Activated CD4-positive, alpha-beta T cell treated with anti-CD3 and anti-CD28 coated beads, Interleukin-2, amount 50 U/mL, for 1 hour (primary cell): ENCODE results near the gene CDH1.

ENCODE experiments used
- DNase-seq: peaks from one replicate; pipeline ENCODE4 v3.0.0-alpha.2; 2020

CDH1 gene

DNA sequence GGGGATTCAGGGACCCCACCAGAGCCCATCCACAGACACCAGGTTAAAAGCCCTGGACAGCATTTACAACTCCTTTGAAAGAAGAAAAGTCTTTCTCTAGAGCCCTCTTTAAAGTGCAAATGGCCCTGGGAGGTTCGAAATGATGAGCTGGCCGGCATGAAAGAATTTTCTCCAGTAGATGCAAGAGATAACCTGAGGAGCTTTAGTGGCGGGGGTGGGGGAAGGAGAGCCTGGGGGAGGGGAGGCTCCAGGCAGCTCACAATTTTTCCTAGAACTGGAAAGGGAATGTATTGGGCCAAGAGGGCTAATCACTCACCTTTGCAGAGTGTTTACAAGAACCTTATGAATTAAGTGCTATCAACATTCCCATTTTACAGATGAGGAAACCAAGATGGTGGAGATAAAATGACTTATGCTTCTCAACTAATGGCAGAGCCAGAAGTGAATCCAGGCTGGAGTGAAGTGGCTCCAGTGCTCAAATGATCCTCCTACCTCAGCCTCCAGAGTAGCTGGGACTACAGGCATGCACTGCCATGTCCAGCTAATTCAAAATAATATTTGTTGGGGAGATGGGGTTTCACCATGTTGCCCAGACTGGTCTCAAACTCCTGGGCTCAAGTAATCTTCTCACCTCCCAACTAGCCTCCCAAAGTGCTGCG is 4.2 kb upstream of the CDH1 start:
- no peak for DNase-seq

DNA sequence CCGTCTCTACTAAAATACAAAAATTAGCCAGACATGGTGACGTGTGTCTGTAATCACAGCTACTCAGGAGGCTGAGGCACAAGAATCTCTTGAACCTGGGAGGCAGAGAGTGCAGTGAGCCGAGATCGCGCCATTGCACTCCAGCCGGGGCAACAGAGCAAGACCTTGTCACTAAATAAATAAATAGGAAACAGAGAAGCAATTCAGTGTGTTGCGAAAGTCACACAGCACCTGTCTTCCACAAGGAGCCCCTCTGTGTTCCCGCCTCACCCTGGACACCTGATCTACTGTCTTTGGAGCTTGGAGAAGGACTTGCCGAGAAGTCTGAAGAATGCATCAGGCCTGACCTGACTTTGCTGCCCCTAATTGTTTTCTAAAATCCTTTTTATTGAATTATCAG is 3.5 kb upstream of the CDH1 start:
- no peak for DNase-seq

DNA sequence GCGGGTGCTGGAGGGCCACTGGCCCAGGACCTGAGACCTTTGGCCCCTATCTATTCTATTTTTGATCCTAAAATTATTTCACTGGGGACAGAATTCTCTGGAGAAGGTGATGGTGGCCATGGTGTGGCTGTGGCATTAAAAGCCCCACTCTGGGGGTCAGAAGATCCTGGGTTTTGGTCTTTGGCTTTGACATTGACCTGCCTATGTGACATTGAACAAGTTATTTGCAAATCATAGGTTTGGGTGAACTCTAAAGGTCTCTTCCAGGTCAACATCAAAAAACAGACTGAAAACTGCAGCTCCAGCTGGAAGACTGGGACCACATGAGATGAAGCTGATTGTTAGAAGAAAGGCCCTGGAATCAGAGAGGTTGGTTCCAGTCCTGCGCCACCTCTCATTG is 2.3 kb upstream of the CDH1 start:
- no peak for DNase-seq

DNA sequence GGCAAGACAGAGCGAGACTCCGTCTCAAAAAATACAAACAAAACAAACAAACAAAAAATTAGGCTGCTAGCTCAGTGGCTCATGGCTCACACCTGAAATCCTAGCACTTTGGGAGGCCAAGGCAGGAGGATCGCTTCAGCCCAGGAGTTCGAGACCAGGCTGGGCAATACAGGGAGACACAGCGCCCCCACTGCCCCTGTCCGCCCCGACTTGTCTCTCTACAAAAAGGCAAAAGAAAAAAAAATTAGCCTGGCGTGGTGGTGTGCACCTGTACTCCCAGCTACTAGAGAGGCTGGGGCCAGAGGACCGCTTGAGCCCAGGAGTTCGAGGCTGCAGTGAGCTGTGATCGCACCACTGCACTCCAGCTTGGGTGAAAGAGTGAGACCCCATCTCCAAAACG is 531 bp upstream of the CDH1 start:
- DNase-seq = no peak

DNA sequence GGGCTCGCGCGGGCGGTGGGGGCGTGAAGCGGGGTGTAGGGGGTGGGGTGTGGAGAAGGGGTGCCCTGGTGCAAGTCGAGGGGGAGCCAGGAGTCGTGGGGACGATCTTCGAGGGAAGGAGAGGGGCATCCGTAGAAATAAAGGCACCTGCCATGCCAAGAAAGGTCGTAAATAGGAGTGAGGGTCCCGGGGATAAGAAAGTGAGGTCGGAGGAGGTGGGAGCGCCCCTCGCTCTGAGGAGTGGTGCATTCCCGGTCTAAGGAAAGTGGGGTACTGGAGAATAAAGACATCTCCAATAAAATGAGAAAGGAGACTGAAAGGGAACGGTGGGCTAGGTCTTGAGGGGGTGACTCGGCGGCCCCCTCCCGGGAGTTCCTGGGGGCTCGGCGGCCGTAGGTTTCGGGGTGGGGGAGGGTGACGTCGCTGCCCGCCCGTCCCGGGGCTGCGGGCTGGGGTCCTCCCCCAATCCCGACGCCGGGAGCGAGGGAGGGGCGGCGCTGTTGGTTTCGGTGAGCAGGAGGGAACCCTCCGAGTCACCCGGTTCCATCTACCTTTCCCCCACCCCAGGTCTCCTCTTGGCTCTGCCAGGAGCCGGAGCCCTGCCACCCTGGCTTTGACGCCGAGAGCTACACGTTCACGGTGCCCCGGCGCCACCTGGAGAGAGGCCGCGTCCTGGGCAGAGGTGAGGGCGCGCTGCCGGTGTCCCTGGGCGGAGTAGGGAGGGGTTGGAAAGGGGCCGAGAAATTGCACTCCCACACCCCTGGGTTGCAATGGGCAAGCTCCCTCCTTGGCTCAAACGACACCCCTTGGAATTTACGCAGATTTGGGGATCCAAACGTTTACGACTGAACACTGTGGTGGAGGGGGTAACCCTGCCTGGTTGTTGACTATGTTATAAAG is 888 bp downstream of the CDH1 start:
- DNase-seq = no peak

DNA sequence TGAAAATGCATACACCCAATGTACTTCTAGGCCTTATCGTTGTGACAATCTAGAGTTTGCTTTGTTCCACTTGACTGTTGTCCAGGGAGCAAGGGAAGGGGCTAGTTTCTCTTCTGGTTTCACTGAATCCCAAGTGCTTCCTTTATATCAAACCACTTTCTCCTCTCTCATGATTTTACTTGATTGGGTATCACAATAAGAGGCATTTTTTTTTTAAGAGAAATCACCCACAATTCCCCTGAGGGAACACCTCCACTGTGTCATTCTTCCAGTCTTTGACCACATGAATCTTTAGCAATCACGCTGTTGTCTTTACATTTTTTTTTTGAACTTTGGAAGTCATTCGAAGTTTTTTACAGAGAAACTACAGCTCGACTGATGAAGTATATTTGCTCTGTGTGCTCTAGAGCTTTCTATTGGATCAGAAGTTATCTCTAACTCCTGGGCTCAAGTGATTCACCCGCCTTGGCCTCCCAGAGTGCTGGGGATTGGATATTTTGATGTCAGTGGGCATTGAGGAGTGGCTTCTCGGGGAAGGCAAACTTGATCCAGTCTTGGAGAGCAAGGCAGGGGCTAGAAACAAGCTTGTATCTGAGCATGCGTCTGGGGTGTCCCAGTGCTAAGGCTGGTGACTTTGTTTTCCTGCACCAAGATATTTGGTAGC is 3.0 kb downstream of the CDH1 start:
- no peak for DNase-seq

DNA sequence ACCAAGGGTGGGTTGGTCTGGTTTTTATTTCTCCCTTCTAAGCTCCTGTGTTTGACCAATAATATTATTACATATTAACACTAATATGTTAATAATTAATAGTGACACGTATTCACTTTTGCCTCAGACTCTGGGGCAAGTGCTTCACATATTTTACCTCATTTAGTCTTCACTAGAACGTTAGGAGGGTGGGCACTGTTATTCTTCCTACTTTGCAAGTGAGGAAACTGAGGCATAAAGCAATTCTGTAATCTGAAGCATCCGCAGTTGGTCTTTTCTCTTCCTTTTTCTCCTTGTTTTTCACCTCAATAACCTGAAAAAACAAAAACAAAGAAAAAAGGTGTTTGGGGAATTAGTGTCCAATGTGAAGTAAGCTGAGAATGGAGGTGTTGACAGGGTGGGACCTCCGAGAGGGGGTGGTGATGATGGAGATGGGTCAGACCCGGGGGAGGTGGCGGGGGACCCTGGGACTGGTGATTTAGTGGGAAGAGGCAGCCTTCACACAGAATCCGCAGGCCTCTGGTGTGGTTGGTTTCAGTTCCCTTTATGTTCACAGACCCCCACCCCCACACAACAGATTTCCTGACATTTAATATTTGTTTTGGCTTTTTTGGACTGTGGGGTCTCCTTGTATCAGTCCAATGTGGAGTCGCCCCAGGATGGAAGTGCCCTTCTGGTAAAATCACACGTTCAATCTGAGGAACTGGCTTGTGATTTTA is 3.7 kb downstream of the CDH1 start:
- no peak for DNase-seq

DNA sequence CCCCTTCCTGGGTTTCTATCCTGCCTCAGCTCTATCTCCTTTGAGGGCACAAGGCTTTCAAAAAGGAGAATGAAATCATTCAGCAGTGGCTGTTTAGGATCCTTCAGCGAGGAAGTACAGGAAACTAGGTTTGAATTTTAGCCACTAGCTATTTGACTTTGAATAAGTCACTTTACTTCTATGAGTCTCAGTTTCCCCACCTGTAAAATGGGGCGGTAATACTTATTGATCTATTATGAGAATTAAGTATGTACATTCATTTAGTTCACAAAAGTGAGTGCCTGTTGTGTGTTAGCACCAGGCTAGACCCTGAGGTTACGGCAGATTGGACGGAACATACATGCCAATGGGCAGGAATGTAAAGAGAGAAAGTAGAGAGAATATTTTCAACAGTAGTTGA is 6.6 kb downstream of the CDH1 start:
- DNase-seq = no peak

DNA sequence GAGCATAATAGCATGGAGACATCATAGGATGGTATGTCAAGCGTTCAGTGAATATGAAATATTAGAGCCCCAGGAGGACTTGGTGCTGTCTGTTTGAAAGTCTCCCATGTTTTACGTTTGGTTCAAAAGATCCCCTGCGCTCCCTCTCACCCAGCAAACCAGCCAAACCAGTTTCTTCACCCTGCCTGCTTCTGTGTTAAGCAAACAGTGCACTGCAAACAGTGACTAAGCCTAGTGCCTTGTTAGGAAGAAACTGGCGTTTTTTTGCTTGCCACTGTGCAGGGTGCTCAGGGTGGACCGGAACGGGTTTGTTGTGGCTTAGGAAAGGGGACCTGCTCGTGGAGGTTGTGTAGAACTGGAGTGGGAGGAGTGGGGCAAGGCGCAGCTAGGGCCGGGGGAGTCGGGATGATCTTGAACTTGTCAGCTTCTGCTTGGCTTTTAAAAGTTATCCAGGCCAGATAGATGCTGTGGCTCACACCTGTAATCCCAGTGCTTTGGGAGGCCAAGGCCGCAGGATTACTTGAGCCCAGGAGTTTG is 7.7 kb downstream of the CDH1 start:
- DNase-seq = no peak

DNA sequence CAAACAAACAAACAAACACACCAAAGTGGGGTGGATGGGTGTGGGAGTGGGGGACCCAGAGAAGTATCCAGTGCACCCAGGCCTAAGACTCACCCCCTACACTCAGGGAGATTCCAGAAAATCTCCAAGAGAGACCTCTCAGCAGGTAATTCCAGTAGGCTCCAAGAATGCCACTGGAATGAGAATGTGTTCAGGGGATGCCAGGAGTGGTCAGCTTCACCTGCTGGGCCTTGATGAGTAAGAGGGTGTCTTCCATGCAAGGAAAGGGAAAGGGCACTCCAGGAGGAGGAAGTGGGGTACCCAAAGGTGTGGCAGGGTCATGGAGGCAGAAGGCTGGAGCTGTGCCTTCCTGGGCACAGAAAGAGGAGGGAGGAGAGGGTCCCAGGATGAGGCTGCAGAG is 9.9 kb downstream of the CDH1 start:
- DNase-seq = no peak

DNA sequence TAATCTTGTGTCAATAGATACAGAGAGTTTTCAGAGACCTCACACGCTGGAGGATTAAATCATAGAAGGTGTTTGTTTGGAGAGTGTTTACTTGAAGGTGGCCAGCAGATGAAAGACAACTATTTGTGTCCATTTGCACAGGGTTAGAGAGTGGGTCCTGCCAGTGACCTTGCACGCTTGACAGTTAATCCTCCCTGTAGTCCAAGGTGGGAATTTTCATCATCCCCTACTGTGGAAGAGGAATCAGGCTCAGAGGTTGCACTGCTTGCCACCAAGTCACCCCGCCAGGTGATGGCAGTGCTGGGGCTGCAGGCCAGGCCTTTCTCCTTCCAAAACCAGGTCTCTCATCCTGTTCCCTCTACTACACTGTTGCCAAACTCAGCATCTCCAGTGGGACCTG is 12.3 kb downstream of the CDH1 start:
- DNase-seq = no peak

DNA sequence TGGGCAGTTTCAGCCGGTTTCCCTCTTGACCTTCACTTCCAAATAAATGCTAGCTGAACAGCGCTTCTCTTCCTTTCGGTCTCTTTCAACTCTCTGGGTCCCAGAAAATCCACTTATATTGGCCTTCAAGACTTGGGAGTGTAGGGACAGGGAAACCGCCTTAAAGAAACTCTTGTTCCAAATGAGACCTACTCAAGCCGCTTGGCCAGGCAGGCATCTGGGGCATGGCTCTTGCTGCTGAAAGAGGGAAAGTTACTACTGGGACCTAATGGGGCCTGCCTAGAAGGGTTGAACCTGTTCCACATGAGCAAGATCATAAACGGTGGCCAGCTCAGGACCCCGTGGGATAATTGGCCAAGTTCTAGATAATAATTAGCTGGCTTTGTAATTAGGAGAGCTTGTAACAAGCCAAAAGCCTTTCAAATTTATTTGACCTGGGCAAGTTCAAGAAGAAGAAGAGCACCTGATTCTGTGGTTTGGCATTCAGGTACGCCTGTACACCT is 13.2 kb downstream of the CDH1 start:
- no peak for DNase-seq

DNA sequence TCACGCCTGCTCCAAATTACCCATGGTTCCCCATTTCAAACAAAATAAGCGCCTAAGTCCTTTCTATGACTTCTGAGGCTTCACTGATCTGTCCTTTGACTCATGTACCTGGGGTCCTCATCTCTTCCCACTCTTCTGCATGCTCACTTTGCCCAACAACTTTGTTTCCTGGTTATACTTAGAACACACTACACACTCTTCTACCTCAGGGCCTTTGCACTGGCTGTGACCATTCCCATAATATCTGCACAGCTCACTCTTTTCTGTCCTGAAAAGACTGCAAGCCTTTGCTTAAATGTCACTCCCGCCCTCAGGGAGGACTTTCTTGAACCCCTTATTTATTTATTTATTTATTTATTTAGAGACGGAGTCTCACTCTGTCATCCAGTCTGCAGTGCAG is 14.1 kb downstream of the CDH1 start:
- DNase-seq = no peak

DNA sequence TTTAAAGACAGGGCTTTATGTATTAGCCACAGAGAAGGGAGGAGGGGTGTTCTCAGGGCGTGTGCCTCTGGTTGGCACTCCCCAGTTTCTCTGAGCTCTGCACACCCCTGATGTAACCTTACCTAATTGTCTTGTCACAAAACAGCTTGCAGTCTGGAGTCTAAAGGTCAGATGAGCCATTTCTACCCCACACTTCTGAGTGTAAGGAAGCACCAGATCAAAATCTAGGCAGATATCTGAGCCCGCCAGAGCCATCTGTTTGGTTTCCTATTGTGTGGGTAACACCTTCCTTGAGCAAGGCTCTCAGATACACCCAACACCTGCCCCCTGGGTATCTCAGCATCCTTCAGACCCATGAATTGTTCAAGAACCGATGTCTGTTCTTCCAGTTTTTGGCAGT is 15.5 kb downstream of the CDH1 start:
- DNase-seq = no peak

DNA sequence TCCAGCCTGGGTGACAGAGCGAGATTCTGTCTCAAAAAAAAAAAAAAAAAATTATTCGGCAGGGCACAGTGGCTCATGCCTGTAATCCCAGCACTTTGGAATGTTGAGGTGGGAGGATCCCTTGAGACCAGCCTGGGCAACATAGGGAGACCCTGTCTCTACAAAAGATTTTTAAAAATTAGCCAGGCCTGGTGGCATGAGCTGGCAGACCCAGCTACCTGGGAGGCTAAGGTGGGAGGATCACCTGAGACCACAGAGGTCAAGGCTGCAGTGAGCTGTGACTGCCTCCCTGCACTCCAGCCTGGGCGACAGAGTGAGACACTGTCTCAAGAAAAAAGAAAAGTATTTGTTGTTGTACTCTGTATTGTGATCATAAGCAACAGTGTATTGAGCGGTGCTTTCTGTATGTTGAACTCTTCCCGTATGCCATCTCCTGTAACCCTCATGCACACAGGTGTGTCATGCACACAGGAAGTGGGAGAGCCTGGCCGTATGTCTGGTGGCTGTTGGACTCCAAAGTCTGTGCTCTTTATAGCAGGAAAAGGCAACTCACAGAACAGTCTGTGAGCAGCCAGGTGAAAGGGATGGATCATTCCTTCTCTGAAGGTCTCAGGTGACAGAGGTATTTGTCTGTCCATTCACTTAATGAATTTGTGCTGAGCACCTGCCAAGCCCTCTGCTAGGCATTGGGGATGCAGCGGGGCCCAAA is 17.1 kb downstream of the CDH1 start:
- DNase-seq = no peak

DNA sequence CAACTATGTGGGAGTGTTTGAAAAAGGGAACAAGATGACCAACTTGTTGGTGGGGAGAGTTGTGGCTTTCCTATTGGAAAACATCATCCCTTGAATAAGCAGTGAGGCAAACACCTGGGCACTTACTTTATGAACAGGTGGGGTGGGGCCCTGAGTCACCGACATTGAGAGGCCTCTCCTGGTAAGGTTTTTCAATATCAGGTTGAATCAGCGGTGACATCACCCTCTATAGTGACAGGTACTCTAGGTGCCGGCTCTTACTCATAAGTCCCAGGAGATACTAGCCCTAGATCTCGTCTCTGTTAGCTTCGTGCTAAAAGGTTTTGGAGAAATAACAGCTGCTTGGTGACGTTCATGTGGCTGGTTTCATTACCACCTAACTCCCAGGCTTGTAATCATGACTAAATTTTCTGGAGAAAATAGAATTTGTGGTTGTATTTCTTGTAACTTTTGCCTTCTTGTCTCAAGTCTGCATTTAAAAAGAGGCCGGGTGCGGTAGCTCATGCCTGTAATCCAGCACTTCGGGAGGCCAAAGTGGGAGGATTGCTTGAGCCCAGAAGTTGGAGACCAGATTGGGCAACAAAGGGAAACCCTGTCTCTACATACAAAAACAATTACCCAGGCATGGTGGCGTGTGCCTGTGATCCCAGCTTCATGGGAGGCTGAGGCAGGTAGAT is 19.3 kb downstream of the CDH1 start:
- DNase-seq = peak; percentile 10

DNA sequence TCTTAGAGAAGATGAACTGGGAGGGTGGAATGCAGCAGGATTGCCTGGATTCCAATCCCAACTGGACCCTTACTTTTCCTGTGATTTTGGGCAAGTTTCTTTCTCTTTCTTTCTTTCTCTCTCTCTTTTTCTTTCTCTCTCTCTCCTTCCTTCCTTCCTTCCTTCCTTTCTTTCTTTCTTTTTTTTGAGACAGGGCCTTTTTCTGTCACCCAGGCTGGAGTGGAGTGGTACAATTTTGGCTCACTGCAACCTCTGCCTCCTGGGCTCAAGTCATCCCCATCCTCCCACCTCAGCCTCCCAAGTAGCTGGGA is 20.5 kb downstream of the CDH1 start:
- no peak for DNase-seq

DNA sequence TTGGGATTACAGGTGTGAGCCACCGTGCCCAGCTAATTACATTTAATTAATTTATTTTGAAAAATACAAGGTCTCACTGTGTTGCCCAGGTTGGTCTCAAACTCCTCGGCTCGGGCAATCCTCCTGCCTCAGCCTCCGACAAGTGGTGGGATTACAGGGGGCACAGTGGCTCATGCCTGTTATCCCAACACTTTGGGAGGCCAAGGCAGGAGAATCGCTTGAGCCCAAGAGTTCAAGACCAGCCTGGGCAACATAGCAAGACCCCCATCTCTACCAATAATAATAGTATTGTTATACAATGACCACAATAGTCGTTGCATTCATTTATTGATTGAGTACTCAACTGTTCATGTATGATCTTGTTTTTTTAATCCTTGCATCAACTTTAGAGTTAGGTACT is 22.0 kb downstream of the CDH1 start:
- no peak for DNase-seq

DNA sequence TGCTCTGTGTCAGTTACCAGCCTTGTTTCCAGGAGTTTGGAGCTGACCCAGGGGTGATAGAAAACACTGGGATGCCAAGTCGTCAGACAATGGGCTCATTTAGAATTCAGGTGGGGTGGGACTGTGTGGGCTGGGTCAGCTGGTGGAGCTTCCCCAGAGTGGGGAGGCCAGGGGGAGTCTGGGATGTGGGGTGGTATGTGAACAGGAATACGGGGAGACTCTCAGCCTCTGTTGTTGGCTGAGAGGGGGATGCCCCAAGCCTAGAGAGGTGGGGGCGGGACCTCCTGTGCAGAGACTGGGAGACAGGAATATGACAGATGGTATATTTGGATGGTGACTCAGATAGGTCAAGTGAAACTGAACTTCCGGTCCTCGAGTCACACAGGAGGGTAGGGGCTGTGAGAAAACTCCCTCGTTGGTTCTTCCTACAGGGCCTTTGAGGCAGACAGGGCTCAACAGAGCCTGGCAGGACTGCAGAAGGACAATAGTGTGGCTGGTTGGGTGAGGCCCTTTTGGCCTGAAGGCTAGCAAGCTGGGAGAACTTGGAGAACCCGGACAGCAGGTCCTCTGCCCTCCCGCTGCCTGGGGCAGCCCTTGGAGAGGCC is 23.7 kb downstream of the CDH1 start:
- no peak for DNase-seq

DNA sequence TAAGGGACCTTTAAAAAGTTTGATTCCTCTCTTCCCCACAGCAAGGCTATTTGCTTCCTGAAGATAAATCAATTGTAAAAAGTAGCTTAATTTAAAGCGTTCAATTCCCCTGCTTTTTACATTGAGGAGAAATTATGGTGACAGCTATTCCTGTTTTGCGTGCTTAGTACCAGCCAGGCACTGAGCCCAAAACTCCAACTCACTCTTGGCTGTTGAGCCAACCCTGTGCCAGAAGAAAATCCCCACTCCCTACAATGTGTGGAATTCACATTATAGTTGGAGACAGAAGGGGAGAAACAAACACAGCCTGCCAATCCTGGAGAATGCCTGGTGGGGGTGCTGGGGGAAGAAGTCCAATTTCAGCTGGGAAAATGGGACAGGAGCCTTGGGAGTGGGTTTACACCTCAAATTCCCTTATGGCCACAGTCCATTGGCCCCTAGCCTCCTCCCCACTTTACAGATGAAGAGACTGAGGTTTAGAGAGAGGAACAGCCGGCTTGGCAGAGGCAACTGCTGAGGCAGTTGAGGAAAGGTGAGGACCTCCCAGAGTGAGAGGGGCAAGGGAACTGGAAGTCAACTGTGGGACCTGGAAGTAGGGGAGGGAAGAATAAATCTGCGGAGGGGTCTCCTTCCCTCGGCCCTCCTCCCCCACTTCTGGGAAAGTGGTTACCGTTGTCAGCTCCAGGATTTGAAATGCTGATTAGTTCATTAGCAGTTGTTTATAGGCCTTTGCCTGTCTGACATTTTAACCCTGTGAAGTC is 26.1 kb downstream of the CDH1 start:
- DNase-seq = no peak

DNA sequence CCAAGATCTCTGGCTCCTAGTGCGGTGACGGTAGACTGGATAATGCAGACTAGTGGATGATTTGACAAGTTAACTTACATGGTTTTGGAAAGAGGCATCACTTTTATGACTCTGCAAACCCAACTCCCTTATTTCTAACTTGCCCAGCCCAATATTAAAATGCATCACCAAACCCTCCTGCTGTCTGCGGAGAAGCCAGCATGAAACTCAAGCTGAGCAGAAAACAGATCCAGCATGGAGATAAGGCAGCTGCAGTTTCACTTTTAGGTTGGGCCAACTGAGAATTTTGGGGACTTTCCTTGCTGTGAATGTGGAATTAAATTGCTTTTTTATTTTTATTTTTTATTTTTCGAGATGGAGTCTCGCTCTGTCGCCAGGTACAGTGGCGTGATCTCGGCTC is 27.8 kb downstream of the CDH1 start:
- DNase-seq = no peak
